HFF-Myc (cell line): ENCODE data around the gene DYRK4.

ENCODE experiments used
- DNase-seq: peaks from one replicate; pipeline ENCODE4 v3.0.0-alpha.2; 2011; ENCODE audit warnings: low read depth; ENCODE audit errors: extremely low read depth
- H3K4me3 ChIP-seq: replicated peaks from 2 replicates; pipeline ENCODE4 v1.5.1; 2011; ENCODE audit warnings: low read depth, mild to moderate bottlenecking, control low read depth, low read length
- CTCF ChIP-seq: IDR thresholded peaks from 2 replicates; pipeline ENCODE4 v1.5.1; 2012; ENCODE audit warnings: mild to moderate bottlenecking, low read depth, low read length, control low read depth; ENCODE audit errors: missing control alignments

DYRK4 gene

GRCh38 chr12:4552191-4552590 is 9.8 kb upstream of the DYRK4 start:
- no peak for DNase-seq
- H3K4me3 ChIP-seq = no peak overlapping the region
- no peak for TF ChIP-seq CTCF

- no peak for TF ChIP-seq CTCF
Observed at GRCh38 chr12:4553943-4554342, 8.1 kb upstream of the DYRK4 start.

GRCh38 chr12:4555804-4556203 is 6.2 kb upstream of the DYRK4 start:
- no peak for DNase-seq
- no peak overlapping the region for H3K4me3 ChIP-seq
- no peak for TF ChIP-seq CTCF

More at GRCh38 chr12:4553943-4554342, 8.1 kb upstream of the DYRK4 start:
- no peak for DNase-seq
- no peak overlapping the region for H3K4me3 ChIP-seq

- H3K4me3 ChIP-seq = no peak overlapping the region
- TF ChIP-seq CTCF = no peak
- no peak for DNase-seq
Observed at GRCh38 chr12:4556735-4557530, 5.1 kb upstream of the DYRK4 start.

- no peak for DNase-seq
- TF ChIP-seq CTCF = no peak
- no peak overlapping the region for H3K4me3 ChIP-seq
Observed at GRCh38 chr12:4557586-4557985, 4.4 kb upstream of the DYRK4 start.

GRCh38 chr12:4558171-4558570 is 3.8 kb upstream of the DYRK4 start:
- no peak for DNase-seq
- H3K4me3 ChIP-seq = no peak overlapping the region
- no peak for TF ChIP-seq CTCF

GRCh38 chr12:4563336-4563735 is 1.3 kb downstream of the DYRK4 start:
- no peak for TF ChIP-seq CTCF
- H3K4me3 ChIP-seq = no peak overlapping the region
- no peak for DNase-seq
